ENCODE results near the gene MRPL30. TPM values are rescaled to one million over a fixed set of nuclear protein-coding genes. Genes with fewer than 3 reads are reported as not detected.

Gene MRPL30
- polyA plus RNA-seq, 5 donors = 42.2 to 63.6 (median 55.3) TPM

Other genes with a start within 250 kb of the MRPL30 start
- 1 to 10 TPM; 3.2 to 7.2 (median 5.3) TPM for gene CRACDL, start 245.0 kb upstream of the MRPL30 start, polyA plus RNA-seq (ENCODE audit: insufficient read depth in 1 of 5, insufficient read length in 5 of 5, low replicate concordance in 1 of 5)
- 1 to 10 TPM; 5.2 to 8.3 (median 8.1) TPM for gene C2orf15, start 39.5 kb upstream of the MRPL30 start, polyA plus RNA-seq (ENCODE audit: insufficient read depth in 1 of 5, insufficient read length in 5 of 5, low replicate concordance in 1 of 5)
- 10 to 100 TPM; 10.5 to 19.0 (median 16.0) TPM for gene TSGA10, start 26.2 kb upstream of the MRPL30 start, polyA plus RNA-seq (ENCODE audit: insufficient read depth in 1 of 5, insufficient read length in 5 of 5, low replicate concordance in 1 of 5)
- gene LIPT1, start 26.2 kb upstream of the MRPL30 start, polyA plus RNA-seq (ENCODE audit: insufficient read depth in 1 of 5, insufficient read length in 5 of 5, low replicate concordance in 1 of 5) = 10 to 100 TPM; 15.1 to 21.1 (median 17.4) TPM
- gene MITD1, start 126 bp upstream of the MRPL30 start, polyA plus RNA-seq (ENCODE audit: insufficient read depth in 1 of 5, insufficient read length in 5 of 5, low replicate concordance in 1 of 5) = 10 to 100 TPM; 39.8 to 65.9 (median 58.2) TPM
- gene LYG2, start 74.5 kb downstream of the MRPL30 start, polyA plus RNA-seq (ENCODE audit: insufficient read depth in 1 of 5, insufficient read length in 5 of 5, low replicate concordance in 1 of 5) = under 1 TPM; 0.34 to 0.80 (median 0.64) TPM
- gene LYG1, start 120.0 kb downstream of the MRPL30 start, polyA plus RNA-seq (ENCODE audit: insufficient read depth in 1 of 5, insufficient read length in 5 of 5, low replicate concordance in 1 of 5) = 1 to 10 TPM; 1.7 to 3.4 (median 2.5) TPM
- 10 to 100 TPM; 33.5 to 48.9 (median 36.4) TPM for gene TXNDC9, start 155.1 kb downstream of the MRPL30 start, polyA plus RNA-seq (ENCODE audit: insufficient read depth in 1 of 5, insufficient read length in 5 of 5, low replicate concordance in 1 of 5)
- gene EIF5B, start 156.2 kb downstream of the MRPL30 start, polyA plus RNA-seq (ENCODE audit: insufficient read depth in 1 of 5, insufficient read length in 5 of 5, low replicate concordance in 1 of 5) = 10 to 100 TPM; 56.7 to 69.3 (median 64.3) TPM

Measured in right lung (tissue), 5 donors.